NCI-H524 treated with DMSO at 0.1 percent for 48 hours (cell line): ENCODE measurements around the gene OSBPL10.
"Not testable (repeated sequence)": the region's sequence is repeated elsewhere in the genome, so short reads cannot be mapped to it uniquely, and the experiment has no call there.

Experiments used
- DNase-seq: peaks from one replicate; lab custom pipeline; 2025; lab: John Stamatoyannopoulos, UW

OSBPL10 gene

DNA sequence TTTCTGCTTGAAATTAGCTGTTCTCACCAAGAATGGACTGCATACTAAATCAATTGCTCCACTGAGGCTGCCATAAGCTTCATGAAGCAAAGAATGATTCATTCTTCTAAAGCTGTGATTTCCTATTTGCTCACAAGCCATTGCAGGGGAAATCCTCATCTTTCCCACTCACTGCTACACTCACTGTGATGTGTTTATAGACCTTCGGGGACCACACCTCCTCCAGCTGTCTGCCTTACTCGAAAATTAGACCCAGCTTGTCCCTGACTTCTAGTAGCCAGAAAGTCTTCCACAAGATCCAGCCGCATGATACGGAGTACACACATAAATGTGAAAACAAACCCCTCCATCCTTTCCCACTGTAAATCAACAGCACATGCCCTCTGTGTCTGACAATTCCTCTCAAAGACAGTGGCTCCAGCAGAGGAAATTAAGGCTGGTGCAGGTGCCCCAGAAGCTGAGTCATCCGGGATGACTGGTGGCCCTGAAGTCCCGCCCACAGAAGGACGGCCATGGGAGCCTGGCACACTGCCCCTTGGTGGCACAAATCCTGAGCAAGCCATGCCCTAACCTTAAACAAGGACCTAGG is 276.4 kb downstream of the OSBPL10 start:
- DNase-seq: no peak

DNA sequence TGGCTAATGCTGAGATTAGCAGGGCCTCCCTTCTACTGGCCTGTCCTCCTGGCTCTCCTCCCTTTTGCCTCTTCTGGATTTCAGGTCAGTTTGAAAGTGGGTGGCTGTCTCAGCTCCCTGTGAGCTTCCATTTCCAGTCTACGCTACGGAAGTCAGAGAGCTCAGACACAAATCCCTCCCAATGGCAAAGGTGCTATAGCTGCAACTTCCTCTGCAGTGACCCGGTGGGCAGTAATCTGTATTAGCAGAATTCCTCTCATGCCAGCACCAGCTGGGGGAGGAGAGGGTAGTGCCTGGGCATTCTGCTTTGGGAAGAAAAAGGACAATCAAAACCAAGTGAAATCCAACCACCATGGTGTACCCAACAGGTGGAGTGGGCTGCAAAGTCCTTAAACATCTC is 276.9 kb downstream of the OSBPL10 start:
- DNase-seq: no peak

DNA sequence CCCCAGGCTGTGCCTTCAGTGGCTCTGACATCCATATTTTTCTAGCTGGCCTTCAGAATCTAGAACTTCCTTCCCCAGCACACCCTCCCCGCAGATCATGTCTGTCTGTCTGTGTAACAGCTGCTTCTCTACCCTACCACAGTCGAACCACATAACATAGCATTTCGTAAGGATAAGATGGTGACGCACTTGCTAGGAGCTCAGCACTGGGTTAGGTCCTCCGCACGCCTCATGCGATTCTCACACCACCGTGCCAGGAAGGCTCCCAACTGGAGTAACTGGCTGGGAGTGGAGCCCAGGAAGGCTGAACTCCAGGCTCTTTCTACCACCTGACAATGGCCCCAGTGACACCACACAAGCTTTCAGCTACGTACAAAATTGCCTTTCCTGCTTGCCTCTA is 279.8 kb downstream of the OSBPL10 start:
- no peak for DNase-seq

DNA sequence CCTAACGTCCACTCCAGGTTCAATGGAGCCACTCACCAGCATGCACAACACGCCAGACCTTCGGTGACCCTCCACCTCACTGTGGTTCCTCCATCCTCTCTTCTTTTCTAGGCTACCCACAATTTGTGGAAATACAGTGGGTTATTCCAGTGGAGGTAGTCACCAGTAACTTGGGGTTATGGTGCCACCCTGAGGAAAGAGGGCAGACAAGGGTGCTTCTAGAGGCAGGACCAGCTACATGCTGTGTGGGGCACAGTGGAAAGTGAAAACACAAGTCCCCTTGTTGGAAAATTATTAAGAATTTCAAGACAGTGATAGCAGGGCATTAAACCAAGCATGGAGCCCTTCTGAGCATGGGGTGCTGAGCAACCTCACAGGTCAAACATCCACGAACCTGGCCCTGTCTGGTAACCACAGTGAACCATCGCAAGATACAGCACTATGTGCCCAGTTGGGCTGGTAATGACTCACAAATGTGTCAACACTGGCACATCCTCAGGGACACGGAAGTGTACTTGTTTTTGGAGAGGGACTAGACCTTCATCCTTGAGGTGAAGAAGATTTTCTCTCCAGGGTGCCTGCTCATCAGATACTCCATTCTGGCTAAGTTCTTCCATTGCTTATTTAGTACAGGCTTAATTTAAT is 281.6 kb downstream of the OSBPL10 start:
- no peak for DNase-seq

DNA sequence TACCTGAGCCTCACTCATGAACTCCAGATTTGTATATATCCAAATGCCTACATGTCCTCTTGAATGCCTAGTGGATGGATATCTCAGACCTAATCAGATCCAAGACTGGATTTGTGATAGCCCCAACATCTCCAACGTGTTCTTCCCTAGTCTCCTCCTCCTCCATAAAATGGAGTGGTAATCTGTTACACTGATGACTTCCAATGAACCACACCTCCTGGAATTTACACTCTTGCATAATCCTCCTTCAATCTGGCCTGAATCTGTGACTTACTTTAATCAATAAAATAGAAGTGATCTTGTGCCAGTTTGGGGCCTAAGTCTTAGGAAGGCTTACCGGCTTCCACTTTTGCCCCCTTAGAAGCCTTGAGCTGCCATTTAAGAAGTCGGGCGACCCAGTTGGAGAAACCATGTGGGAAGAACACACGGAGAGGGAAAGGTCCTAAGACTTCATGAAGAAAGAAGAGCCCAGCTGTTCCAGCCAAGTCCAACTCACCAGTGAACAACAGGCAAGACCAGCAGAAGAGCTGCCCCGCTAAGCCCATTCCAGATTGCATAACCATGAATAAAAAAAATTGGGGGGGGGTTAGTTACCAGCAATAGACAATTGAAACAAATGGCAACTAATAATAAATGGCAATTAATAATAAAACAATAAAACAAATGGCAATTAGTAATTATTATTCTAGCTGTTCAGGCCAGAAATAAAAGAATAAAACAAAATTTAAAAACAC is 284.1 kb downstream of the OSBPL10 start:
- no peak for DNase-seq

DNA sequence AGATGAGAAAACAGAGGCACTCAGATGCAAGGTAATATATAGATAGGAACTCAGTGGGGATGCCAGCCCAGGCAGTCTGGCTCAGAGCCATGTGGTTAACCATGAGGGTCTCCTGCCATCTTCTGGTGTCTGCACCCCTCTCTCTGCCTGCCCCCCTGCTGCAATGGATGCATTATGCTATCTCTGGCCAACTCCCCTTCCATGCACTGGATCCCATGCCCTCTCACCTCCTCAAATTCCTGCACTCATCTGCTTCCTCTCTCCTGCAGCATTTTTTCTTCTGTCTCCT is 285.1 kb downstream of the OSBPL10 start:
- DNase-seq: no peak

DNA sequence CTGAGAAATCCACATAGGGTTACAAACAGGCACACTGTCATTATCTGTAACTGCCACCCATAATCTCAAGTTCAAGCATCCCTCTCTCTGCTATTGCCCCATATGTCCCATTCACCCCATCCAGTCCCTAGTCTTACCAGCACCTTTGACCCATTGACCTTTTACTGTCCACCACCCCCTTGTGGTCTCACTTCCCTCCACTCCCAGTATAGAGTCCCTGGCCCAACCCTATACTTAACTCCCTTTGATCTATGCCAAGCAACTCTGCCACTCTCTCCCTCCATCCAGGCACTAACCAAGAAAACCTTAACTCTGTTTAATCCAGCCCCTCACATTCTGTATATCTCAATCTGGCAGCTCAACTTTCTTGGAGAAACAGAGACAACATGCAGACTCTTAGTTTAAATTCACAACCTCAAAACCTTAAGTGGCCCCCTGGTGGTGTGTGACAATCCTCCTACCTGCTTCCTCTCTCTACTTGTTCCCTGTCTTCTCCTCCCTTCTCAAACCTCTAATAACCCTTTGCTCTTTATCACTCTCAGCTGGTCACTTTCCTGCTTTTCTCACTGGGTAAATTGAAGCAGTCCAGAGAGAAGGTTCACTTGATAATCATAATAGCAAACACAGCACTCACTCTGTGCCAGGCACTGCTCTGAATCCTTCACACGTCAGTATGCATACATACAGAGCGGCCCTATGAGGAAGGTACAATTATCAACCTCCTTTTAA is 285.6 kb downstream of the OSBPL10 start:
- no peak for DNase-seq

DNA sequence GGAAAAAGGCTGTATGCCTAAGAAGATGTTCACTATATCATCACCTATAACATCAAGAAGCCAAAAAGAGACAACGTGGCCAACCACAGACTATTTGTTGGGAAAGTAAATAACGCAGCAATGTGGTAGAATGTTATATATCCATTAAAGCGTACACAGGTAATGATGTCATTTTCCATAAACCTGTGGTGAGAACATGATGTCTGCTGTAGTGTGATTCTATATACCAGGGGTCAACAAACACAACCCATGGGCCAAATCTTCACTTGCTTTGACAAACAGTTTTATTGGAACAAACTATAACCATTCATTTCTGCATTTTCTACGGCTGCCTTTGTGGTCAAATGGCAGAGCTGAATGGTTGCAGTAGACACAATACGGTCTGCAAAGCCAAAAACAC is 287.7 kb downstream of the OSBPL10 start:
- DNase-seq: no peak

DNA sequence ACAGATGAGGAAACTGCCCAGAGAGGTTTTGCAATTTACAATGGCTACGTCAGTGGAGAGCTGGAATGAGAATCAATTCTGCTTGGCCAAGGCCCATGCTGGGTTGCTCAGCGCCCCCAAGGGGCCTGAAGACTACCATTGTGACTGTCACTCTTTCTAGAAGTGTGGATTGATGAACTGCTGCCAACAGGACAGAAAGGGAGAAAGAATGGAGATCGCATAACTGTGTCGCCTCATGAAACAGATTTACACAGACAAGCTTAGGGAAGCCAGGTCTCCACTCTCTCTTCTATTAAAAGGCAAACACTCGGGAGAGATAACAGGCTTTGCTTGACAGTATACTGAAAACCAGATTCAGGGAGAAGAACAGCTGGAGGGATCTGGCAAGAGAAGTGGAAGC is 288.3 kb downstream of the OSBPL10 start:
- DNase-seq: no peak

DNA sequence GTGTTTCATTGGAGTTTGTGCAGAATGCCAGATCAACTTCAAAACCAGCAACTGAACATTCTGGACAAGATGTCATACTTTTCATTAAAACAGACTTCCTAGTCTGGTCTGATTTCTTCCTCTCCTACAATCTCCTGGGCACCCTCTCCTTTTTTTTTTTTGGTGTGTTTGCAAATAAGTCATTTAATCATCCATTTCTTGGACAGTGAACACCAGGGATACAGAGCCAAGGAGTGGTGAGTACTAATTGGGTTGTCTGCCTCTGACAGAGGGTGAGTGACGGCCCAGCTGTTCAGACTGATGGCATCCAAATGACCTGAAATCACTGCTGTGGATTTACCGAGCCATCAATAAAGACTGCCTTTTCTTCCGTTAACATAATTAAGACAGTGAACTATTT is 290.3 kb downstream of the OSBPL10 start:
- DNase-seq: no peak

DNA sequence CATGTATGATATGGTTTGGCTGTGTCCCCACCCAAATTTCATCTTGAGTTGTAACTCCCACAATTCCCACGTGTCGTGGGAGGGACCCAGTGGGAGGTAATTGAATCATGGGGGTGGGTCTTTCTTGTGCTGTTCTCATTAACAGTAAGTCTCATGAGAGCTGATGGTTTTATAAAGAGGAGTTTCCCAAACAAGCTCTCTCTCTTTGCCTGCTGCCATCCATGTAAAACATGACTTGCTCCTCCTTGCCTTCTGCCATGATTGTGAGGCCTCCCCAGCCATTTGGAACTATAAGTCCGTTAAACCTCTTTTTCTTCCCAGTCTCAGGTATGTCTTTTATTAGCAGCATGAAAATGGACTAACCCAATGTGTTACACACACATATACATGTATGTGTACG is 291.5 kb downstream of the OSBPL10 start:
- not testable (repeated sequence) for DNase-seq

DNA sequence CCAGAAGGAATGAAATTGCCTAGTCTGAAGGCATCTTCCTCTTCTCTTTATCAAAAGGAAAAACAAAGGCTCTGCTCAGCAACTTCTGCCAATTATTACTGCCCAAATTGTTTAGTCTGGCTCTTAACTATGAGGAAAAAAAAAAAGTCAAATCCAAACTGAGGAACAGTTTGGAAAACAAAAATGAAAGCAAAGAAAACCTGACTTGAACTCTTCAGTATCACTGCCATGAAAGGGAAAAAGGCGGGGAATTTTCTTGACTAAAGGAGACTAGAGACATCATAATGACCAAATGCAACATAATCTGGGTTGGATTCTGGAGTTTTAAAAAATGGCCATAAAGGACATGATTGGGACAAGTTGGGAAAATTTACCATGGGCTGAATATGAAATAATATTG is 292.1 kb downstream of the OSBPL10 start:
- no peak for DNase-seq

DNA sequence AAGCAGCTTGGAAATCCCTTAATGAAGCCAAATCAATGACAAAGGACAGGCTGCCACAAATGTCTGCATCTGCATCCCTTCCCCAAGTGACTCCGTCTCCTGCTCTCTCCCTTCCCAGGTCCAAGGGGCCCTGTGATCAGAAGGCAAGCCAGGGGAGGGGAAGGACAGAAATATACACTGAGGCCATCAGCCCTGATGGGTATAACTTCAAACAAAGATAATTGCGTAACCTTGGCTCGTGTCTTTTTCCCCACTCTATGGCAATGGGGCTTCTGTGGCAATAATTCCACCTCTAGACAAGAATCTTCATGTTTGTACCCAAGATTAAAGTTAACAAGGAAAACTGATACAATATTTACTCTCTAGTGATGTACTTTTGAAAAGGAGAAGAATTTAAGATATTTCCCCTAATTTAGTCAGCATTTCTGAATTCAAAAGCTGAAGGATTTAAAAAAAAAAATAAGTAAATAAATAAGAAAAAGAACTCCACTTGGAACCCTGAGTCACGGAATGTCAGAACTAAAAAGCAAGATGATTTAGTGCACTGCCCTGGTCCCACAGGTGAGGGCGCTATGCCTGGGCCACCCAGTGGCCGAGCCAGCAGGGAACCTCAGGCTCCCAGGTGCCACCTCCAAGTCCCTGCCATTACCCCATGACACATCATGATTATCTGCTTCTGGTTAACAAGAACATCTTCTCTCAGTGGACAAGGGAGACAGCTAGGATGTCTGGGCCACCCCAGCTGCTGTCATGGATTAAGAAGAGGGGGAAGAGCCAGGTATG is 293.9 kb downstream of the OSBPL10 start:
- no peak for DNase-seq

DNA sequence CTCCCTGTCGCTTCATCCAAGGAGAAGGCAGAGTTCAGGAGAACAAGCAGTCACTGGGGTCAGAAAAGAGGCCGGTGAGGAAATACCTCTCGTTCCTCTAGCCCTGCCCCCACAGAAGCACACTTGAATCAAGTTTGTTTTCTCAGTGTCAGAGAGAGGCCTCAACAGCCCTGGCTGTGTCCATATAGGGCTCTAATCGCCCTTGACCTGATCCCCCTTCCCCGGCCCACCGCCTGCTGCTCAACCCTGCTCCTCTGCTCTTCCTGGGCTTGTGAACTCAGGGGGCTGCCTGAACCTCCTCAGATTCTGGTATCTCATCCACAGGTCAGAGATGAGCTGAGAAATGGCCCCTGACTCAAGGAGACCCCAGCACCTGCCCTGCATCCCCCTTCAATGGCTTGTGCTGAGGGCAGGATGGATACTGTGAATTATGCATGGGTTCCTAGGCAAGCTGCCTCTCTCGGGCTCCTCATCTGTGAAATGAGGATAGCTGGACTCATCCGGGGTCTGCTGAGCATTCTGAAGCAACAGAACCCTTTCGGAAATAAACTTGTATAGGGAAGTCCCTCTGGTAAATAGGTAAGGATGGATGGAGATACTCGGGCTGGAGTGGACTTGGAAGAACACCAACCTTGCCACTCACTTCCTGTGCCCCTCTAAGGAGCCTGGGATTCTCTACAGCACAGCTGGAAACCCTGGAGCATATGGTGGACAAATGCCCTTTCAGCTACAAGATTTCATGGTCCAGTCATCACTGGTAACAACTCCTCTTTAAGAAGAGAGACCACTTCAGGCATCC is 300.8 kb downstream of the OSBPL10 start:
- no peak for DNase-seq

DNA sequence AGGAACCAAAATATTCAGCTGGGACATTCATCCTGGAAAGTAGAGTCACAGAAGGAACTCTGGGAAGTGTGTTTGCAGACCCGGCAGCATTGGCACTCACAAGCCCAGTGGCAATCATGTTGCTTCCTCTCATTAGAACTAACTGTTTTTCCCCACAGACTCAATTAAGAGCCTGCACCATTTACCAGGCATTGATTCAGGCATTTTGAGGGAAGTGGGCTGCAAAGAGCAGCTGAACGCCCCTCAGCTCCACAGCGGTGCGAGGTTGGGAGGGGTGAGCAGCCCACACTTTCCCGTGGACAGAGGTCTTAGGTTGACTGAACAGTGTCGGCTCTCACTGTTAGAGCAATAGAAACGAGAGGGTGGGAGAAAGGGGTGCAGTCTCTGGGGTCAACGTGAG is 304.5 kb downstream of the OSBPL10 start:
- DNase-seq: no peak

DNA sequence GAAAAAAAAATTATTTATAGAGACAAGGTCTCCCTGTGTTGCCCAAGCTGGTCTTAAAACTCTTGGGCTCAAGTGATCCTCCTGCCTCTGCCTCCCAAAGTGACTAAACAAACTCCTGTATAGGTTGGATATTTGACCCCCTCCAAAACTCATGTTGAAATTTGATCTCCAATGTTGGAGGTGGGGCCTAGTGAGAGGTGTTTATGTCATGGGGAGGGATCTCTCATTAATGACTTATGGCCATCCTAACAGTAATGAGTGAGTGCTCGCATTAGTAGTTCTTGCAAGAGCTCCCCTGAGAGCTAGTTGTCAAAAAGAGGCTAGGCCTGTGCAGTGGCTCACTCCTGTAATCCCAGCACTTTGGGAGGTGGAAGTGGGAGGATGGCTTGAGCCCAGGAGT is 307.1 kb downstream of the OSBPL10 start:
- no peak for DNase-seq

DNA sequence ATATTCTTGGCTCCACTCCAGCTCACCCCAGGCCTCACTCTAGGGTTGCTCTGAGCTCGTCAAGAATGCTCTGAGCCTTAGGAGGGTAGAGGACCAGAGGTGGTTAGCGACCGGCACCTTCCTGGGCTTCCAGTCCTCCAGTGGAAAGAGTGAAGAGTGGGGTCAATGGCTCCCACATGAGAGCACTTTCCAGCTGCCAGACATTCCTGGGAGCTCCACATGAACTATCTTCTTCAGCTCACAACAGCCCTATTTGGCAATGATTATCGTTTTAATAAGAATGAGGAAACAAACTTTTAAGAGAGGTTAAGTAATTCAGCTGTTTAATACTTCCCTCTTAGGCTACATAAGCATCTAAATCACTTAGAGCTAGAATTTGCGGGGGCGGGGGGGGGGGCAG is 309.1 kb downstream of the OSBPL10 start:
- DNase-seq: no peak

DNA sequence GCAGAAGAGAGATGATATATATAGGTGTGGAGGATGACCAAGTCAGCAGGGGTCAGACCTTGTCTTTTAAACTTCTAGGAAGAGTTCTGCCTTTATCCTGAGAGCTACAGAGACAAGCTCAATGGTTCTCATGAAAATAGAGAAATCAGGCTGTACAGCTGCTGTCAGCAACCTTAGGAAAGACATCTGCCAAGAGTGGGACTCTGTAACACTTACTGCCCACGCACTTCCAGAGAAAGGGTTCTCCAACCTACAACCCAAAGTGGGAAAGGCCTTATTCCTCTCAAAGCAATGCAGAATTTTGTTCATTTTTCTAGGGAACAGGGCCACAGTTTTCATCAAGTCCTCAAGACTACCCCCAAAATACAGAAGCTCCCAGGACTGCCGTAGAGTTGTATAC is 309.6 kb downstream of the OSBPL10 start:
- DNase-seq: no peak

DNA sequence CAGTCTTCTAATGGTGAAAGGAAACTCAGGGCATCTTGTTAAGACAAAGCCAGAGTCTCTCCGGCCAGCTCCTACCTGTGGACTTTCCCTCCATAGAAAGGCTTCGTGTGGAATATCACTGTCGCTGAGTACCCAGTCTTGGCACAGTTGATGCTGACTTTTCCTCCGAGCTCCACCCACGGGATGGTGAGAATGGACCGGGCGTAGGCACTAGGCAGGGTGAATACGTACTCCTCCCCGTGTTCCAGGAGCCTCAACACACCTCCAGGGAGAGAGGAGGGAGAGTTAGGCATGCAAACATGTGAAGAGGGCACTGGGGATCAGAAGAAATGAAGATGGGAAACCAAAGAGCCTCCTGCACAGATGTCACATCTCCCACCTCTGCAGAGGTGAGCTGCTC is 310.3 kb downstream of the OSBPL10 start:
- no peak for DNase-seq

DNA sequence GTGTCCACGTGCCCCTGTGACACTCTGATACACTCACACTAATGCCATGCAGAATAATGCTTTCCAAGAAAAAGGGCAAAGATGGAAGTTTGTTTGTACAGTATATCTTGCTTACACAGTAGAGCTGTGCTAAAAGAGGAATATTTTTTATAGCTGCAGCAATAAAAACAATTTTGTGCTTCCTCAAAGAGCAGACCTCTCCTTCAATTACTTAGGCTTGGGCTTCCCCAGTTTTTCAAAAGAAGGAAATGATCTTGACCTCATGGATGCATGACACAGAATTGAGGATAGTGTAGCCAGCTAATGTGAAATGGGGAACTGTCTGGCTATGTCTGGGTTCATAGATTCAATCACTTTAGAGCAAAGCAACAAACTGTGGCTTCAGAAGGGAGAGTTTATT is 310.9 kb downstream of the OSBPL10 start:
- DNase-seq: no peak

DNA sequence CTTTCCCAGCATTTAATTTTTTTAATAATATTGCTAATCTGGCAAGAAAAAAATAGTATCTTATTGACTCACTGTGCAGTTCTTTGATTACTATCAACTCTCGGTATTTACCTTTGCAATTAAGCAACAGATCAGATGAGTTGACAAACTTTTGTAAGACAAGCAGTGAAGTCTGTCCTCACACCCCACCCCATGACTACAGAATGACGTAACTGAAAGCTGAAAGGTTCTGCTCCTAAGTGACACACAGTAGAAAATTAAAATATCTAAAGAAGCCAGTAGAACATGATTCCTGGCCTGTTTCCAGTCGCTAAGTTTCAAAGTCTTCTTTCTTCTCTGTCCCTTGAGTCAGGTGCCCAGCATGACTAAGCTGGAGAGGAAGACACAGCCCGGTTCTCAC is 312.8 kb downstream of the OSBPL10 start:
- DNase-seq: no peak

DNA sequence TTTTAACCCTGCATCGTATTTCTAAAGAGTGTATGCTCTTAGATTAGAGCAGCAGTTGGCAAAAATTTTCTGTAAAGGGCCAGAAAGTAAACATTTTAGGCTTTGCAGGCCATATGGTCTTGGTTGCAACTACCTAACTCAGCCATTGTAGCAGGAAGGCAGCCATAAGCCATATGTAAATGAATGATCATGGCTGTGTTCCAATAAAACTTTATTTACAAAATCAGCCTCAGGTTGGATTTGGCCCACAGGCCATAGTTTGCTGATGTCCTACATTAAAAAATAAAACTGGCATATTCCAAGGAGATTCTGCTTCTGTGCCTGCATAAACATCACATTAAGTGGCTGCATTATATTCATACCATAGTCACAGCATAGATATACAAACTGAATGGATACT is 313.5 kb downstream of the OSBPL10 start:
- no peak for DNase-seq
